ENCODE data around the gene ZMIZ2.

GRCh38 chr7:44784364-44784763 lies 35.7 kb downstream of the ZMIZ2 start:
- TF ChIP-seq, protein P1, sequence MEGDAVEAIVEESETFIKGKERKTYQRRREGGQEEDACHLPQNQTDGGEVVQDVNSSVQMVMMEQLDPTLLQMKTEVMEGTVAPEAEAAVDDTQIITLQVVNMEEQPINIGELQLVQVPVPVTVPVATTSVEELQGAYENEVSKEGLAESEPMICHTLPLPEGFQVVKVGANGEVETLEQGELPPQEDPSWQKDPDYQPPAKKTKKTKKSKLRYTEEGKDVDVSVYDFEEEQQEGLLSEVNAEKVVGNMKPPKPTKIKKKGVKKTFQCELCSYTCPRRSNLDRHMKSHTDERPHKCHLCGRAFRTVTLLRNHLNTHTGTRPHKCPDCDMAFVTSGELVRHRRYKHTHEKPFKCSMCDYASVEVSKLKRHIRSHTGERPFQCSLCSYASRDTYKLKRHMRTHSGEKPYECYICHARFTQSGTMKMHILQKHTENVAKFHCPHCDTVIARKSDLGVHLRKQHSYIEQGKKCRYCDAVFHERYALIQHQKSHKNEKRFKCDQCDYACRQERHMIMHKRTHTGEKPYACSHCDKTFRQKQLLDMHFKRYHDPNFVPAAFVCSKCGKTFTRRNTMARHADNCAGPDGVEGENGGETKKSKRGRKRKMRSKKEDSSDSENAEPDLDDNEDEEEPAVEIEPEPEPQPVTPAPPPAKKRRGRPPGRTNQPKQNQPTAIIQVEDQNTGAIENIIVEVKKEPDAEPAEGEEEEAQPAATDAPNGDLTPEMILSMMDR (conservative IDR thresholded peaks at IDR 0.05 in 1 of 2, IDR thresholded peaks at IDR 0.05 in 1 of 2; ENCODE audit: low read depth in 1 of 2, low read length in 2 of 2) = no peak
- no peak for TF ChIP-seq EZH2 (IDR thresholded peaks at IDR 0.05; ENCODE audit: low read length, missing control alignments)
